Gastrocnemius medialis (tissue), 4 donors: ENCODE data around the gene KCNQ5. TPM values are rescaled to one million over a fixed set of nuclear protein-coding genes. Genes with fewer than 3 reads are reported as not detected.
"Not testable (repeated sequence)": the region's sequence is repeated elsewhere in the genome, so short reads cannot be mapped to it uniquely, and the experiment has no call there.

Experiments
- ATAC-seq, 2 donors: fragments of 150-250 bp; one replicate each; pipeline ENCODE4 v1.9.1; 2016
- DNase-seq, 2 donors: peaks; one replicate each; pipeline ENCODE4 v3.0.0-alpha.2; 2019
- H3K27ac ChIP-seq, 4 donors: fragments of 200-600 bp; sonication (generic); 1 replicate in 1 of 4; 2 replicates in 3 of 4; pipeline ENCODE4 v1.5.1; 2016 to 2018; ENCODE audit warnings: mild to moderate bottlenecking in 2 of 4, moderate library complexity in 1 of 4
- H3K27me3 ChIP-seq, 3 donors: fragments of 200-600 bp; sonication (generic) in 2 of 3; 1 replicate in 1 of 3; 2 replicates in 2 of 3; pipeline versions ENCODE4 v1.5.1 to v1.6.0; 2016 to 2019; ENCODE audit warnings: mild to moderate bottlenecking in 1 of 3, moderate library complexity in 1 of 3
- H3K36me3 ChIP-seq, 2 donors: fragments of 200-600 bp; sonication (generic) in 1 of 2; one replicate each; pipeline ENCODE4 v1.5.1; 2017 to 2018
- H3K4me1 ChIP-seq, 2 donors: fragments of 200-600 bp; sonication (generic) in 1 of 2; one replicate each; pipeline ENCODE4 v1.5.1; 2016 to 2017; ENCODE audit warnings: mild to moderate bottlenecking in 2 of 2
- H3K4me3 ChIP-seq, 4 donors: fragments of 200-600 bp; sonication (generic) in 3 of 4; 1 replicate in 1 of 4; 2 replicates in 3 of 4; pipeline ENCODE4 v1.5.1; 2016 to 2019; ENCODE audit warnings: mild to moderate bottlenecking in 2 of 4
- H3K9me3 ChIP-seq, 3 donors: fragments of 200-600 bp; sonication (generic) in 2 of 3; 1 replicate in 1 of 3; 2 replicates in 2 of 3; pipeline ENCODE4 v1.5.1; 2016 to 2019
- CTCF ChIP-seq, 5 experiments: fragments of 450-650 bp in 3 of 5; fragments of 200-600 bp in 2 of 5; sonication (generic) in 2 of 5; IDR thresholded peaks in 4 of 5; conservative IDR thresholded peaks in 1 of 5; 1 replicate in 4 of 5; 2 replicates in 1 of 5; pipeline ENCODE4 v1.5.1; 2016 to 2019; ENCODE audit warnings: antibody characterized with exemption in 5 of 5, mild to moderate bottlenecking in 3 of 5, moderate library complexity in 3 of 5
- POLR2A ChIP-seq, 2 donors: fragments of 450-650 bp; IDR thresholded peaks; one replicate each; pipeline ENCODE4 v1.6.1; 2017; ENCODE audit warnings: antibody characterized with exemption in 2 of 2, mild to moderate bottlenecking in 2 of 2, moderate library complexity in 2 of 2
- in situ Hi-C, 4 donors: fragments of 200-750 bp; cut with MboI; loops; one replicate each; pipeline versions ENCODE4 v1.15.0 to v1.8.0; 2017; ENCODE audit warnings: low sequenced_read_pairs in 4 of 4
- intact Hi-C: fragments of 100-400 bp; cut with DNase I; formaldehyde crosslinking; loops from one replicate; pipeline ENCODE4 v1.15.1; 2023; ENCODE audit warnings: low total_unique reads
- total RNA-seq, 4 donors: library from RNA; depleted of rRNA; stranded (reverse); fragments of >200 nt; gene quantifications; one replicate each; pipeline versions ENCODE4 v1.1.0 to v1.2.3, GENCODE V29; 2016

KCNQ5 gene
- total RNA-seq, 4 donors from 2014 or later, result 5.3 to 19.3 (median 15.1) TPM

- no peaks in the 10 kb centered on the region for H3K9me3 ChIP-seq
- H3K4me3 ChIP-seq, result no peak overlapping the region
- H3K27me3 ChIP-seq, result no peaks in the 10 kb centered on the region
- DNase-seq (no peak), ATAC-seq (peak; percentile 23 to 27)
- no peak overlapping the region for H3K27ac ChIP-seq
- peaks cover 18 to 28% of the 10 kb centered on the region in 2 donors for H3K4me1 ChIP-seq
- in situ Hi-C loops (no loop called here), intact Hi-C loops (no loop called here)
- no peaks in the 10 kb centered on the region for H3K36me3 ChIP-seq
- no peak for TF ChIP-seq CTCF (IDR thresholded peaks at IDR 0.05 in 4 of 5, conservative IDR thresholded peaks at IDR 0.05 in 1 of 5)
These were observed 353.5 kb downstream of the KCNQ5 start for GRCh38 chr6:72975352-72975752.

- no peaks in the 10 kb centered on the region for H3K27me3 ChIP-seq
- no peaks in the 10 kb centered on the region for H3K9me3 ChIP-seq
- DNase-seq, result no peak
- no peak overlapping the region for H3K4me3 ChIP-seq
- no peak for TF ChIP-seq CTCF (IDR thresholded peaks at IDR 0.05 in 4 of 5, conservative IDR thresholded peaks at IDR 0.05 in 1 of 5)
- H3K27ac ChIP-seq, result peak overlapping the region in 1 of 4 donors; percentile 16
- intact Hi-C loops (no loop called here), in situ Hi-C loops (no loop called here)
- peaks cover 18 to 28% of the 10 kb centered on the region in 2 donors for H3K4me1 ChIP-seq
- peak; percentile 26 to 39 for ATAC-seq
- no peaks in the 10 kb centered on the region for H3K36me3 ChIP-seq
These were observed 354.6 kb downstream of the KCNQ5 start for GRCh38 chr6:72976484-72976883.

DNA sequence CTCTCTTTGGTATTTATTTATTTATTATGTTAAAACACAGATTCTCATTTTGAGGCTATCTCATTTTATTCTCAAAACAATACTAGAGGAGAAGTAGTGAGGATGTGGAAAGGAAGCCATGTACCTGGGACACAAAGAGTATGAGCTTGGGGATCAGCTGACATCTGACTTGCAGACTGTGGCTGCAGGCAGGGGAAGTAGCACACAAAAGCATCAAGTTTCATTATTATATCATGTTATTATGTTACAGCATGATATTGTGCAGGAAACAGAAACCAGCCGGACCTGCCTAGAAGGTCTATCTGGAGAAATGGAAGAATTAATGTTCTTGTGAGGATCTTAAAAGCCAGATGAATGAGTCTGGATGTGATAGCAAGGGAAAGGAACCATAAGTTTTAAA, 355.2 kb downstream of the KCNQ5 start:
- DNase-seq (no peak), ATAC-seq (peak; percentile 75 to 77)
- TF ChIP-seq POLR2A (IDR thresholded peaks at IDR 0.05) (no peak), CTCF (IDR thresholded peaks at IDR 0.05 in 4 of 5, conservative IDR thresholded peaks at IDR 0.05 in 1 of 5) (no peak)
- Histone ChIP-seq H3K27ac (no peak overlapping the region), H3K4me1 (peaks cover 18 to 28% of the 10 kb centered on the region in 2 donors), H3K9me3 (no peaks in the 10 kb centered on the region), H3K36me3 (no peaks in the 10 kb centered on the region), H3K4me3 (no peak overlapping the region), H3K27me3 (no peaks in the 10 kb centered on the region)
- intact Hi-C loops (no loop called here), in situ Hi-C loops (no loop called here)

GRCh38 chr6:72978808-72979207, 356.9 kb downstream of the KCNQ5 start:
- H3K36me3 ChIP-seq, in situ Hi-C loops, ATAC-seq, H3K4me3 ChIP-seq, intact Hi-C loops, H3K9me3 ChIP-seq, H3K27me3 ChIP-seq, DNase-seq, H3K27ac ChIP-seq: not testable (repeated sequence)
- H3K4me1 ChIP-seq, result peaks cover 18 to 28% of the 10 kb centered on the region in 2 donors

DNA sequence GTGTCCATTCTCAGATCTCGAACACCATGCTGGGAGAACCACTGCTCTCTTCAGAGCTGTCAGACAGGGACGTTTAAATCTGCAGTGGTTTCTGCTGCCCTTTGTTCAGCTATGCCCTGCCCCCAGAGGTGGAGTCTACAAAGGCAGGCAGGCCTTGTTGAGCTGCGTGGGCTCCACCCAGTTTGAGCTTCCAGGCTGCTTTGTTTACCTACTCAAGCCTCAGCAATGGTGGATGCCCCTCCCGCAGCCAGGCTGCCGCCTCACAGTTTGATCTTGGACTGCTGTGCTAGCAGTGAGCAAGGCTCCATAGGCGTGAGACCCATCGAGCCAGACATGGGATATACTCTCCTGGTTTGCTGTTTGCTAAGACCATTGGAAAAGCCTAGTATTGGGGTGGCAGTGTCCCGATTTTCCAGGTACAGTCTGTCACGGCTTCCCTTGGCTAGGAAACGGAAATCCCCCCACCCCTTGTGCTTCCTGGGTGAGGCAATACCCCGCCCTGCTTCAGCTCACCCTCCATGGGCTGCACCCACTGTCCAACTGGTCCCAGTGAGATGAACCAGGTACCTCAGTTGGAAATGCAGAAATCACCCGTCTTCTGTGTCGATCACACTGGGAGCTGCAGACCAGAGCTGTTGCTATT, 362.4 kb downstream of the KCNQ5 start:
- H3K27me3 ChIP-seq, H3K36me3 ChIP-seq, H3K9me3 ChIP-seq, H3K4me1 ChIP-seq, H3K27ac ChIP-seq, DNase-seq, in situ Hi-C loops, intact Hi-C loops, H3K4me3 ChIP-seq, ATAC-seq: not testable (repeated sequence)
